GM23248 (cell line): ENCODE measurements around the gene LIM2. TPM values are rescaled to one million over a fixed set of nuclear protein-coding genes. Genes with fewer than 3 reads are reported as not detected.

ENCODE experiments used
- DNase-seq: peaks from one replicate; pipeline ENCODE4 v3.0.0-alpha.2; 2015
- H2AFZ ChIP-seq: fragments of 200-600 bp; sonication (generic); 2 replicates; pipeline ENCODE4 v1.6.1; 2016; ENCODE audit warnings: antibody characterized with exemption
- H3F3A ChIP-seq: fragments of 200-600 bp; sonication (generic); 2 replicates; pipeline ENCODE4 v1.6.1; 2016; ENCODE audit warnings: mild to moderate bottlenecking, antibody characterized with exemption, mixed run types; ENCODE audit not compliant: insufficient read depth
- H3K27ac ChIP-seq: fragments of 200-600 bp; sonication (generic); 2 replicates; pipeline ENCODE4 v1.5.1; 2016; ENCODE audit warnings: mild to moderate bottlenecking
- H3K27me3 ChIP-seq: fragments of 200-600 bp; sonication (generic); replicated peaks from 2 replicates; pipeline ENCODE4 v1.6.1; 2016; ENCODE audit warnings: mild to moderate bottlenecking; ENCODE audit not compliant: insufficient read depth
- H3K36me3 ChIP-seq: fragments of 200-600 bp; sonication (generic); 2 replicates; pipeline ENCODE4 v1.6.1; 2016; ENCODE audit warnings: low read depth, mild to moderate bottlenecking
- H3K4me1 ChIP-seq: fragments of 200-600 bp; sonication (generic); 2 replicates; pipeline ENCODE4 v1.6.1; 2016; ENCODE audit warnings: mild to moderate bottlenecking; ENCODE audit not compliant: insufficient read depth
- H3K4me2 ChIP-seq: fragments of 200-600 bp; sonication (generic); one replicate; pipeline ENCODE4 v1.6.1; 2016; ENCODE audit warnings: mild to moderate bottlenecking; ENCODE audit not compliant: unreplicated experiment
- H3K4me3 ChIP-seq: fragments of 200-600 bp; sonication (generic); 2 replicates; pipeline ENCODE4 v1.5.1; 2016; ENCODE audit warnings: mild to moderate bottlenecking
- H3K79me2 ChIP-seq: fragments of 200-600 bp; sonication (generic); 2 replicates; pipeline ENCODE4 v1.6.1; 2016; ENCODE audit warnings: mild to moderate bottlenecking; ENCODE audit not compliant: insufficient read depth
- H3K9ac ChIP-seq: fragments of 200-600 bp; sonication (generic); 2 replicates; pipeline ENCODE4 v1.6.1; 2016; ENCODE audit warnings: mild to moderate bottlenecking
- H3K9me2 ChIP-seq: fragments of 200-600 bp; sonication (generic); 2 replicates; pipeline ENCODE4 v1.6.1; 2016; ENCODE audit warnings: mixed run types, mild to moderate bottlenecking, moderate library complexity; ENCODE audit not compliant: insufficient read depth
- H3K9me3 ChIP-seq: fragments of 200-600 bp; sonication (generic); one replicate; pipeline ENCODE4 v1.6.1; 2017; ENCODE audit warnings: low read depth
- H4K20me1 ChIP-seq: fragments of 200-600 bp; sonication (generic); 2 replicates; pipeline ENCODE4 v1.6.0; 2016; ENCODE audit not compliant: insufficient read depth
- EZH2 ChIP-seq: fragments of 200-600 bp; sonication (generic); IDR thresholded peaks from 2 replicates; pipeline ENCODE4 v1.6.1; 2018; ENCODE audit warnings: antibody characterized with exemption, mild to moderate bottlenecking; ENCODE audit not compliant: insufficient read depth, poor library complexity, severe bottlenecking
- EZH2phosphoT487 ChIP-seq: fragments of 200-600 bp; sonication (generic); IDR thresholded peaks from 2 replicates; pipeline ENCODE4 v1.6.1; 2018; ENCODE audit warnings: antibody characterized with exemption, moderate library complexity, mild to moderate bottlenecking, low read depth; ENCODE audit not compliant: insufficient read depth
- WGBS, 2 experiments: methylation state at CpG; one replicate each; pipeline ENCODE4 v1.1.6; 2015 to 2017; ENCODE audit warnings: low lambda C conversion rate in 2 of 2, low coverage in 1 of 2; ENCODE audit errors: missing lambda C conversion rate in 2 of 2; 5-methylcytosine and 5-hydroxymethylcytosine counted together
- in situ Hi-C: fragments of 300-500 bp; cut with MboI; formaldehyde crosslinking; loops from 2 replicates; pipeline ENCODE4 v1.15.0; 2020
- polyA plus RNA-seq: library from polyadenylated mRNA; unstranded; fragments of >200 nt; fragmentation: Nextera tagmentation; extraction: Ambion mirVana; gene quantifications from 2 replicates; pipeline ENCODE4 v1.2.1, GENCODE V29; 2016
- total RNA-seq: library from RNA; depleted of rRNA; stranded (reverse); fragments of >200 nt; shearing (Covaris generic); gene quantifications from 2 replicates; pipeline ENCODE4 v1.2.3, GENCODE V29; 2014

LIM2 gene
- total and polyA plus RNA-seq, 2 experiments from 2014 or later = not detected

GRCh38 chr19:51375504-51376221 lies 12.1 kb downstream of the LIM2 start:
- Histone ChIP-seq H3K4me1 (no peaks in the 10 kb centered on the region), H4K20me1 (no peaks in the 10 kb centered on the region), H3K9me3 (no peaks in the 10 kb centered on the region), H2AFZ (no peak overlapping the region), H3K79me2 (no peaks in the 10 kb centered on the region), H3F3A (no peaks in the 10 kb centered on the region), H3K9me2 (no peaks in the 10 kb centered on the region), H3K36me3 (no peaks in the 10 kb centered on the region), H3K4me2 (no peak overlapping the region), H3K9ac (no peak overlapping the region), H3K27me3 (no peaks in the 10 kb centered on the region), H3K4me3 (no peak overlapping the region), H3K27ac (no peak overlapping the region)
- TF ChIP-seq EZH2 = no peak
- TF ChIP-seq EZH2phosphoT487 = no peak
- WGBS, 2 experiments = 51 to 61% methylated on average over 10 to 11 of the region's 11 CpGs
- no peak for DNase-seq
- in situ Hi-C loops = no loop called here

- H2AFZ ChIP-seq = no peak within 1 kb of the TSS
- H3K4me1 ChIP-seq = no peaks in the 10 kb centered on the region
- H4K20me1 ChIP-seq = no peaks in the 10 kb centered on the region
- no peaks in the 10 kb centered on the region for H3K9me2 ChIP-seq
- no peak for DNase-seq
- no peak within 1 kb of the TSS for H3K4me2 ChIP-seq
- 34 to 36% methylated on average over 9 of the region's 9 CpGs for WGBS, 2 experiments
- TF ChIP-seq EZH2 (no peak), EZH2phosphoT487 (no peak)
- no peak within 1 kb of the TSS for H3K4me3 ChIP-seq
- no peaks in the 10 kb centered on the region for H3F3A ChIP-seq
- H3K36me3 ChIP-seq = no peaks in the 10 kb centered on the region
- no peak within 1 kb of the TSS for H3K27ac ChIP-seq
- no peaks in the 10 kb centered on the region for H3K9me3 ChIP-seq
- no peak within 1 kb of the TSS for H3K9ac ChIP-seq
- no peaks in the 10 kb centered on the region for H3K27me3 ChIP-seq
- H3K79me2 ChIP-seq = no peaks in the 10 kb centered on the region
- in situ Hi-C loops = no loop called here
Observed at GRCh38 chr19:51372649-51373504, 14.9 kb downstream of the LIM2 start, which contains the start of gene NKG7. Gene NKG7 (minus strand): TSS chr19:51372654. CDS start chr19:51372535, 119 bp downstream.

- Histone ChIP-seq H3K79me2 (no peaks in the 10 kb centered on the region), H3K4me3 (no peak overlapping the region), H3F3A (no peaks in the 10 kb centered on the region), H3K4me2 (no peak overlapping the region), H3K36me3 (no peaks in the 10 kb centered on the region), H2AFZ (no peak overlapping the region), H3K4me1 (no peaks in the 10 kb centered on the region), H3K27me3 (no peaks in the 10 kb centered on the region), H3K9ac (no peak overlapping the region), H3K9me2 (no peaks in the 10 kb centered on the region), H3K9me3 (no peaks in the 10 kb centered on the region), H4K20me1 (no peaks in the 10 kb centered on the region), H3K27ac (no peak overlapping the region)
- TF ChIP-seq EZH2phosphoT487 (no peak), EZH2 (no peak)
- in situ Hi-C loops = no loop called here
- WGBS, 2 experiments = 67 to 74% methylated on average over 17 to 18 of the region's 18 CpGs
- no peak for DNase-seq
Observed at GRCh38 chr19:51372021-51372648, 15.6 kb downstream of the LIM2 start.

GRCh38 chr19:51371186-51371690 lies 16.5 kb downstream of the LIM2 start:
- H3K27me3 ChIP-seq = no peaks in the 10 kb centered on the region
- H2AFZ ChIP-seq = no peak overlapping the region
- H3K79me2 ChIP-seq = no peaks in the 10 kb centered on the region
- no peaks in the 10 kb centered on the region for H3K9me3 ChIP-seq
- H3K4me2 ChIP-seq = no peak overlapping the region
- no peaks in the 10 kb centered on the region for H3K4me1 ChIP-seq
- no peak overlapping the region for H3K9ac ChIP-seq
- DNase-seq = no peak
- 59% methylated on average over 8 of the region's 8 CpGs for WGBS, 2 experiments
- no peaks in the 10 kb centered on the region for H3F3A ChIP-seq
- no peaks in the 10 kb centered on the region for H4K20me1 ChIP-seq
- in situ Hi-C loops = no loop called here
- H3K4me3 ChIP-seq = no peak overlapping the region
- no peaks in the 10 kb centered on the region for H3K36me3 ChIP-seq
- no peak overlapping the region for H3K27ac ChIP-seq
- H3K9me2 ChIP-seq = no peaks in the 10 kb centered on the region
- TF ChIP-seq EZH2 = no peak
- TF ChIP-seq EZH2phosphoT487 = no peak
